ENCODE results near the gene TNFAIP8.

DNA sequence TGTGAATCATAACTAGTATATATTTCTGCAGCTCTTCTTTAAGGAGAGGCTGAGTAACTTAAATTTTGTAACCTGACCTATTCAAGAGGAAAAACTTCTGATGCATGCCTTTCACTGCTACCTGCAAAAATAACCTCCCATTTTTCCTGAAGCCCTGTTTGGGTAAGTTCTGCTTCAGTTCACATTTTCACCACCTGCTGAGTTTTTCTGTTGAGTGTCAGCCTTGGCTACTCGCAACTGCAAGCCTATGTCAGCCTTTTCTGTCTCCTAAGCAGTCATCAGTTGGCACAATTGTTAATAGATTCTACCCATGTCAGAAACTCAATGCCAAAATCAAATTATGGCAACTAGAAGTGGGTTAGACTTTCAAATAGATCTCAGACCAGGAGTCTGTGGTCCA, 8.2 kb upstream of the TNFAIP8 start:
- TF ChIP-seq, protein P1, sequence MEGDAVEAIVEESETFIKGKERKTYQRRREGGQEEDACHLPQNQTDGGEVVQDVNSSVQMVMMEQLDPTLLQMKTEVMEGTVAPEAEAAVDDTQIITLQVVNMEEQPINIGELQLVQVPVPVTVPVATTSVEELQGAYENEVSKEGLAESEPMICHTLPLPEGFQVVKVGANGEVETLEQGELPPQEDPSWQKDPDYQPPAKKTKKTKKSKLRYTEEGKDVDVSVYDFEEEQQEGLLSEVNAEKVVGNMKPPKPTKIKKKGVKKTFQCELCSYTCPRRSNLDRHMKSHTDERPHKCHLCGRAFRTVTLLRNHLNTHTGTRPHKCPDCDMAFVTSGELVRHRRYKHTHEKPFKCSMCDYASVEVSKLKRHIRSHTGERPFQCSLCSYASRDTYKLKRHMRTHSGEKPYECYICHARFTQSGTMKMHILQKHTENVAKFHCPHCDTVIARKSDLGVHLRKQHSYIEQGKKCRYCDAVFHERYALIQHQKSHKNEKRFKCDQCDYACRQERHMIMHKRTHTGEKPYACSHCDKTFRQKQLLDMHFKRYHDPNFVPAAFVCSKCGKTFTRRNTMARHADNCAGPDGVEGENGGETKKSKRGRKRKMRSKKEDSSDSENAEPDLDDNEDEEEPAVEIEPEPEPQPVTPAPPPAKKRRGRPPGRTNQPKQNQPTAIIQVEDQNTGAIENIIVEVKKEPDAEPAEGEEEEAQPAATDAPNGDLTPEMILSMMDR (conservative IDR thresholded peaks at IDR 0.05): no peak
- TF ChIP-seq EZH2 (IDR thresholded peaks at IDR 0.05; ENCODE audit: low read depth): no peak
